ENCODE results near the gene HEPHL1.

DNA sequence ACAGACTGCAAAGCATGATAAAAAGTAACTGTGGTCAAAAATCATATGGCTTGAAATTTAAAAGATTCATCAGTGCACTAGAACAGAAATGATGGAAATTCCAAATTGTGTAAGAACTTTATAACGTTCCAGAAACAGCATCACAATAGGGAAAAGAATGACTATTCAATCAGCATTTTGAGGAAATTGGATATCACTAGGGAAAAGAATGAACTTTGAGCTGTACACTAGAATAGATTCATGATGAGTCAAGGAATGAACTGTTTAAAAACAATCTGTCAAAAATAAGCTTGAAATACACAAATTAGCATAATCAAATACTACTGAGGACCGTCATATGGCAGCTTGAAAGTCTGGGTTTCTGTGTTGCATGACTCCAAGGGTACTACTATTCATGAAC, 20.5 kb upstream of the HEPHL1 start:
- TF ChIP-seq EZH2 (IDR thresholded peaks at IDR 0.05; ENCODE audit: borderline replicate concordance, insufficient read depth, low read depth, low read length, poor library complexity, severe bottlenecking) = no peak
- TF ChIP-seq, protein P1, sequence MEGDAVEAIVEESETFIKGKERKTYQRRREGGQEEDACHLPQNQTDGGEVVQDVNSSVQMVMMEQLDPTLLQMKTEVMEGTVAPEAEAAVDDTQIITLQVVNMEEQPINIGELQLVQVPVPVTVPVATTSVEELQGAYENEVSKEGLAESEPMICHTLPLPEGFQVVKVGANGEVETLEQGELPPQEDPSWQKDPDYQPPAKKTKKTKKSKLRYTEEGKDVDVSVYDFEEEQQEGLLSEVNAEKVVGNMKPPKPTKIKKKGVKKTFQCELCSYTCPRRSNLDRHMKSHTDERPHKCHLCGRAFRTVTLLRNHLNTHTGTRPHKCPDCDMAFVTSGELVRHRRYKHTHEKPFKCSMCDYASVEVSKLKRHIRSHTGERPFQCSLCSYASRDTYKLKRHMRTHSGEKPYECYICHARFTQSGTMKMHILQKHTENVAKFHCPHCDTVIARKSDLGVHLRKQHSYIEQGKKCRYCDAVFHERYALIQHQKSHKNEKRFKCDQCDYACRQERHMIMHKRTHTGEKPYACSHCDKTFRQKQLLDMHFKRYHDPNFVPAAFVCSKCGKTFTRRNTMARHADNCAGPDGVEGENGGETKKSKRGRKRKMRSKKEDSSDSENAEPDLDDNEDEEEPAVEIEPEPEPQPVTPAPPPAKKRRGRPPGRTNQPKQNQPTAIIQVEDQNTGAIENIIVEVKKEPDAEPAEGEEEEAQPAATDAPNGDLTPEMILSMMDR (IDR thresholded peaks at IDR 0.05) = no peak

All from B cell (primary cell).